ENCODE measurements around the gene PVALB. TPM values are rescaled to one million over a fixed set of nuclear protein-coding genes. Genes with fewer than 3 reads are reported as not detected.

The PVALB gene
- polyA plus RNA-seq, 2 of the 4 experiments (the other 2 are of a cell fraction), result not detected

GRCh38 chr22:36828815-36829214 lies 12.0 kb upstream of the PVALB start:
- WGBS (ENCODE audit: missing lambda C conversion rate), result 25% methylated on average over 3 of the region's 3 CpGs
- no peaks in the 10 kb centered on the region for H3K4me1 ChIP-seq
- H3K9me3 ChIP-seq, result no peaks in the 10 kb centered on the region
- peak; percentile 93 for TF ChIP-seq ZFP36 (IDR thresholded peaks at IDR 0.05; ENCODE audit: borderline replicate concordance, partially characterized antibody)
- TF ChIP-seq SMC3 (IDR thresholded peaks at IDR 0.05), result no peak
- TF ChIP-seq POLR2A (IDR thresholded peaks at IDR 0.05; ENCODE audit: low read length), result no peak
- FAIRE-seq (no peak), ATAC-seq (no peak), DNase-seq (ENCODE audit: low read depth in 1 of 2, low spot score in 1 of 2) (no peak)
- CTCF ChIA-PET, result interaction anchor here (1.1 kb wide), 1 partner anchor 28 kb away, joined by 5 read pairs; no protein-coding TSS in a partner anchor
- H3K4me2 ChIP-seq, result no peak overlapping the region
- no peak overlapping the region for H3K27ac ChIP-seq
- no peak overlapping the region for H3K4me3 ChIP-seq
- POLR2A ChIA-PET, result no interaction called here

- ATAC-seq (no peak), FAIRE-seq (no peak), DNase-seq (ENCODE audit: low read depth in 1 of 2, low spot score in 1 of 2) (no peak)
- Histone ChIP-seq H3K4me2 (no peak overlapping the region), H3K27ac (no peak overlapping the region), H3K4me1 (no peaks in the 10 kb centered on the region), H3K9me3 (no peaks in the 10 kb centered on the region), H3K4me3 (no peak overlapping the region)
- CTCF ChIA-PET, result interaction anchor here (0.7 to 1.7 kb wide), 3 partner anchors 8 to 34 kb away, joined by 3 to 6 read pairs (median 3); no protein-coding TSS in a partner anchor
- POLR2A ChIA-PET, result no interaction called here
- WGBS (ENCODE audit: missing lambda C conversion rate), result 28% methylated on average over 6 of the region's 6 CpGs
- TF ChIP-seq JUNB (IDR thresholded peaks at IDR 0.05) (no peak), MAFK (IDR thresholded peaks at IDR 0.05; ENCODE audit: partially characterized antibody) (no peak), ESRRA (IDR thresholded peaks at IDR 0.05; ENCODE audit: borderline replicate concordance, low read length) (no peak), HDAC2 (IDR thresholded peaks at IDR 0.05) (no peak), POLR2A (IDR thresholded peaks at IDR 0.05; ENCODE audit: low read length) (no peak), ATOH8 (CRISPR knock-in tag; IDR thresholded peaks at IDR 0.05; ENCODE audit: low read depth) (no peak)
Measured at GRCh38 chr22:36826262-36826661, 9.4 kb upstream of the PVALB start.

- no peak for FAIRE-seq
- POLR2A ChIA-PET, result no interaction called here
- no peak for TF ChIP-seq FOSL2 (IDR thresholded peaks at IDR 0.05)
- no peak for TF ChIP-seq FOSL2 (CRISPR knock-in tag; IDR thresholded peaks at IDR 0.05)
- TF ChIP-seq MYC (IDR thresholded peaks at IDR 0.05; ENCODE audit: borderline replicate concordance, low read length), result no peak
- no peak for TF ChIP-seq HOXB5 (CRISPR knock-in tag; IDR thresholded peaks at IDR 0.05)
- Histone ChIP-seq H3K4me2 (no peak overlapping the region), H3K4me1 (no peaks in the 10 kb centered on the region), H3K9me3 (no peaks in the 10 kb centered on the region), H3K27ac (no peak overlapping the region), H3K4me3 (no peak overlapping the region)
- CTCF ChIA-PET, result no interaction called here
- ATAC-seq, result no peak
- DNase-seq (ENCODE audit: low read depth in 1 of 2, low spot score in 1 of 2), result no peak
- 86% methylated on average over 2 of the region's 2 CpGs for WGBS (ENCODE audit: missing lambda C conversion rate)
Measured at GRCh38 chr22:36824655-36825054, 7.8 kb upstream of the PVALB start.

GRCh38 chr22:36823186-36823839 lies 6.5 kb upstream of the PVALB start:
- DNase-seq (ENCODE audit: low read depth in 1 of 2, low spot score in 1 of 2), result no peak
- no peak overlapping the region for H3K27ac ChIP-seq
- no peaks in the 10 kb centered on the region for H3K9me3 ChIP-seq
- CTCF ChIA-PET, result interaction anchor here (1.2 to 2.7 kb wide), 2 partner anchors 20 to 32 kb away, joined by 4 to 9 read pairs; no protein-coding TSS in a partner anchor
- POLR2A ChIA-PET, result no interaction called here
- H3K4me2 ChIP-seq, result no peak overlapping the region
- no peaks in the 10 kb centered on the region for H3K4me1 ChIP-seq
- TF ChIP-seq MYC (IDR thresholded peaks at IDR 0.05; ENCODE audit: borderline replicate concordance, low read length), result no peak
- TF ChIP-seq HOXB13 (CRISPR knock-in tag; IDR thresholded peaks at IDR 0.05; ENCODE audit: low read depth), result no peak
- ATAC-seq, result no peak
- FAIRE-seq, result no peak
- WGBS (ENCODE audit: missing lambda C conversion rate), result 55% methylated on average over 13 of the region's 17 CpGs
- no peak overlapping the region for H3K4me3 ChIP-seq

GRCh38 chr22:36822581-36822980 lies 5.7 kb upstream of the PVALB start:
- no peaks in the 10 kb centered on the region for H3K4me1 ChIP-seq
- no peak for DNase-seq (ENCODE audit: low read depth in 1 of 2, low spot score in 1 of 2)
- FAIRE-seq, result no peak
- H3K9me3 ChIP-seq, result no peaks in the 10 kb centered on the region
- no peak overlapping the region for H3K27ac ChIP-seq
- H3K4me2 ChIP-seq, result no peak overlapping the region
- WGBS (ENCODE audit: missing lambda C conversion rate), result 56% methylated on average over 6 of the region's 6 CpGs
- H3K4me3 ChIP-seq, result no peak overlapping the region
- CTCF ChIA-PET, result interaction anchor here (2.7 kb wide), 1 partner anchor 33 kb away, joined by 9 read pairs; no protein-coding TSS in a partner anchor
- POLR2A ChIA-PET, result no interaction called here
- ATAC-seq, result no peak
- TF ChIP-seq RCOR1 (IDR thresholded peaks at IDR 0.05; ENCODE audit: low read depth, low read length) (no peak), BCL3 (IDR thresholded peaks at IDR 0.05) (no peak), JUN (IDR thresholded peaks at IDR 0.05) (no peak), HES2 (IDR thresholded peaks at IDR 0.05) (no peak), POLR2A (IDR thresholded peaks at IDR 0.05; ENCODE audit: low read length) (no peak), CTCF (IDR thresholded peaks at IDR 0.05) (no peak), FOXS1 (CRISPR knock-in tag; IDR thresholded peaks at IDR 0.05) (no peak), POLR2AphosphoS2 (conservative IDR thresholded peaks at IDR 0.05; ENCODE audit: low read length) (no peak), ZFP36 (IDR thresholded peaks at IDR 0.05; ENCODE audit: borderline replicate concordance, partially characterized antibody) (no peak)

Data from A549 (cell line).